ENCODE data around the gene ZNF654.
A peak's percentile ranks its signal among the peaks of the same experiment; 100 is the strongest.
"Not testable (repeated sequence)": the region's sequence is repeated elsewhere in the genome, so short reads cannot be mapped to it uniquely, and the experiment has no call there.

ZNF654 gene

GRCh38 chr3:88058581-88059379, at the start of gene ZNF654, which contains the start of gene CGGBP1:
Gene ZNF654 (plus strand): TSS chr3:88059255. CDS start chr3:88059320, 65 bp downstream.
Gene CGGBP1 (minus strand): TSS chr3:88059005. CDS start chr3:88055976, 3,029 bp downstream.
- peak; percentile 97 to 98 for DNase-seq (ENCODE audit: low read depth in 2 of 2)

GRCh38 chr3:88010810-88011209, 48.2 kb upstream of the ZNF654 start:
- DNase-seq (ENCODE audit: low read depth in 2 of 2), result no peak

GRCh38 chr3:88013592-88013991, 45.5 kb upstream of the ZNF654 start:
- DNase-seq (ENCODE audit: low read depth in 2 of 2), result no peak

- DNase-seq (ENCODE audit: low read depth in 2 of 2), result not testable (repeated sequence)
Measured at GRCh38 chr3:88015656-88016055, 43.4 kb upstream of the ZNF654 start.

GRCh38 chr3:88019024-88019423, 40.0 kb upstream of the ZNF654 start:
- no peak for DNase-seq (ENCODE audit: low read depth in 2 of 2)

GRCh38 chr3:88025001-88025552, 34.0 kb upstream of the ZNF654 start:
- DNase-seq (ENCODE audit: low read depth in 2 of 2), result no peak

- DNase-seq (ENCODE audit: low read depth in 2 of 2), result no peak
Measured at GRCh38 chr3:88028876-88029275, 30.2 kb upstream of the ZNF654 start.

- no peak for DNase-seq (ENCODE audit: low read depth in 2 of 2)
Measured at GRCh38 chr3:88030210-88030609, 28.8 kb upstream of the ZNF654 start.

- no peak for DNase-seq (ENCODE audit: low read depth in 2 of 2)
Measured at GRCh38 chr3:88031642-88032077, 27.4 kb upstream of the ZNF654 start.

GRCh38 chr3:88032245-88032644, 26.8 kb upstream of the ZNF654 start:
- DNase-seq (ENCODE audit: low read depth in 2 of 2), result no peak

- DNase-seq (ENCODE audit: low read depth in 2 of 2), result no peak
Measured at GRCh38 chr3:88033079-88033478, 26.0 kb upstream of the ZNF654 start.

GRCh38 chr3:88033808-88034207, 25.2 kb upstream of the ZNF654 start:
- DNase-seq (ENCODE audit: low read depth in 2 of 2), result no peak

- DNase-seq (ENCODE audit: low read depth in 2 of 2), result no peak
Measured at GRCh38 chr3:88034491-88035275, 24.4 kb upstream of the ZNF654 start.

- no peak for DNase-seq (ENCODE audit: low read depth in 2 of 2)
Measured at GRCh38 chr3:88036221-88036620, 22.8 kb upstream of the ZNF654 start.

- no peak for DNase-seq (ENCODE audit: low read depth in 2 of 2)
Measured at GRCh38 chr3:88038566-88038965, 20.5 kb upstream of the ZNF654 start.

- no peak for DNase-seq (ENCODE audit: low read depth in 2 of 2)
Measured at GRCh38 chr3:88040529-88040928, 18.5 kb upstream of the ZNF654 start.

- DNase-seq (ENCODE audit: low read depth in 2 of 2), result no peak
Measured at GRCh38 chr3:88041005-88041404, 18.1 kb upstream of the ZNF654 start.

GRCh38 chr3:88044411-88044810, 14.6 kb upstream of the ZNF654 start:
- no peak for DNase-seq (ENCODE audit: low read depth in 2 of 2)

- DNase-seq (ENCODE audit: low read depth in 2 of 2), result no peak
Measured at GRCh38 chr3:88046766-88047165, 12.3 kb upstream of the ZNF654 start.

- DNase-seq (ENCODE audit: low read depth in 2 of 2), result no peak
Measured at GRCh38 chr3:88057630-88058305, 1.3 kb upstream of the ZNF654 start.

GRCh38 chr3:88058306-88058580, 812 bp upstream of the ZNF654 start:
- DNase-seq (ENCODE audit: low read depth in 2 of 2), result no peak
